Neural progenitor cell (in vitro differentiated cells): ENCODE measurements around the gene SPON1. TPM values are rescaled to one million over a fixed set of nuclear protein-coding genes. Genes with fewer than 3 reads are reported as not detected.

Source experiments
- DNase-seq: peaks from one replicate; pipeline ENCODE4 v3.0.0-alpha.2; 2016; ENCODE audit warnings: low spot score
- H2AFZ ChIP-seq: fragments of 200-600 bp; sonication (generic); replicated peaks from 2 replicates; pipeline ENCODE4 v1.6.1; 2016; ENCODE audit warnings: antibody characterized with exemption
- H3F3A ChIP-seq: fragments of 200-600 bp; sonication (generic); 2 replicates; pipeline ENCODE4 v1.6.1; 2016; ENCODE audit warnings: antibody characterized with exemption, low read depth
- H3K27ac ChIP-seq: fragments of 200-600 bp; sonication (generic); 2 replicates; pipeline ENCODE4 v1.5.1; 2016; ENCODE audit warnings: mild to moderate bottlenecking
- H3K27me3 ChIP-seq: fragments of 200-600 bp; sonication (generic); 2 replicates; pipeline ENCODE4 v1.6.1; 2016; ENCODE audit warnings: mild to moderate bottlenecking, moderate library complexity
- H3K36me3 ChIP-seq: fragments of 200-600 bp; sonication (generic); 2 replicates; pipeline ENCODE4 v1.5.1; 2016
- H3K4me1 ChIP-seq: fragments of 200-600 bp; sonication (generic); 2 replicates; pipeline ENCODE4 v1.6.1; 2016; ENCODE audit warnings: mixed run types
- H3K4me2 ChIP-seq: fragments of 200-600 bp; sonication (generic); 2 replicates; pipeline ENCODE4 v1.6.1; 2016
- H3K4me3 ChIP-seq: fragments of 200-600 bp; sonication (generic); 2 replicates; pipeline ENCODE4 v1.5.1; 2016
- H3K79me2 ChIP-seq: fragments of 200-600 bp; sonication (generic); 2 replicates; pipeline ENCODE4 v1.6.1; 2016; ENCODE audit warnings: low read depth
- H3K9ac ChIP-seq: fragments of 200-600 bp; sonication (generic); 2 replicates; pipeline ENCODE4 v1.6.1; 2016
- H3K9me3 ChIP-seq: fragments of 200-600 bp; sonication (generic); 2 replicates; pipeline ENCODE4 v1.5.1; 2016; ENCODE audit warnings: low read depth
- H4K20me1 ChIP-seq: fragments of 200-600 bp; sonication (generic); 2 replicates; pipeline ENCODE4 v1.6.1; 2016; ENCODE audit warnings: low read depth
- H3K27ac Mint-ChIP-seq: 3 replicates; pipeline ENCODE4 v1.8.0; 2021; ENCODE audit warnings: mixed read lengths
- H3K27me3 Mint-ChIP-seq: 2 replicates; pipeline ENCODE4 v1.8.0; 2022; ENCODE audit warnings: low read depth, mild to moderate bottlenecking, inconsistent platforms, moderate library complexity, mixed read lengths; ENCODE audit not compliant: insufficient read depth
- H3K36me3 Mint-ChIP-seq: 3 replicates; pipeline ENCODE4 v1.8.0; 2021; ENCODE audit warnings: mixed read lengths
- H3K4me1 Mint-ChIP-seq: 3 replicates; pipeline ENCODE4 v1.8.0; 2021; ENCODE audit warnings: mixed read lengths
- H3K4me3 Mint-ChIP-seq: 3 replicates; pipeline ENCODE4 v1.8.0; 2021; ENCODE audit warnings: mild to moderate bottlenecking, moderate library complexity, mixed read lengths
- H3K9me3 Mint-ChIP-seq: 3 replicates; pipeline ENCODE4 v1.8.0; 2020; ENCODE audit warnings: mixed read lengths
- EZH2 ChIP-seq: fragments of 200-600 bp; sonication (generic); IDR thresholded peaks from 2 replicates; pipeline ENCODE4 v1.6.1; 2017; ENCODE audit warnings: antibody characterized with exemption, mild to moderate bottlenecking, moderate library complexity
- EZH2phosphoT487 ChIP-seq: fragments of 200-600 bp; sonication (generic); IDR thresholded peaks from 2 replicates; pipeline ENCODE4 v1.6.1; 2017; ENCODE audit warnings: antibody characterized with exemption
- total RNA-seq: library from RNA; depleted of rRNA; stranded (reverse); fragments of >200 nt; gene quantifications from 2 replicates; pipeline ENCODE4 v1.2.3, GENCODE V29; 2015; ENCODE audit warnings: low replicate concordance
- TF ChIP-seq, protein P1 (sequence below): fragments of 200-600 bp; sonication (generic); IDR thresholded peaks from 2 replicates; pipeline ENCODE4 v1.5.1; 2017; ENCODE audit warnings: antibody characterized with exemption, mild to moderate bottlenecking

Gene SPON1
- total RNA-seq, 1 donor from 2014 or later = 35.4 TPM

DNA sequence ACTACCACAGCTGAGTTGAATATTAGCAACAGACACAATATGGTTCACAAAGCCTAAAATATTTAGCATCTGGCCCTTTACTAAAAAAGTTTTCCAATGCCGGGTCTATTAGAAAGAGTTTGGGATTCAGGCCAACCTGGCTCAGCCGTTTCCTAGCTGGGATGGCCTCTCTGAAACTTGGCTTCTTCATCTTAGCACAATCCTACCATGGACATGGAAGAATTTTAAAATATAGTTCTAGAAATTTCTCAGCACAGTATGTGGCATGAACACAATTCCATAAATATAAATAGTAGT, 292.7 kb downstream of the SPON1 start:
- Histone ChIP-seq H3K79me2 (no peaks in the 10 kb centered on the region), H3K4me2 (no peak overlapping the region), H3F3A (no peaks in the 10 kb centered on the region), H3K9me3 (no peaks in the 10 kb centered on the region), H2AFZ (no peak overlapping the region), H3K27ac (no peak overlapping the region), H3K27me3 (no peaks in the 10 kb centered on the region), H4K20me1 (no peaks in the 10 kb centered on the region), H3K9ac (no peak overlapping the region), H3K36me3 (no peaks in the 10 kb centered on the region), H3K4me1 (peaks cover 6% of the 10 kb centered on the region), H3K4me3 (no peak overlapping the region)
- H3K9me3 Mint-ChIP-seq = no peaks in the 10 kb centered on the region
- DNase-seq = no peak
- H3K4me1 Mint-ChIP-seq = peaks cover 8% of the 10 kb centered on the region
- H3K36me3 Mint-ChIP-seq = no peaks in the 10 kb centered on the region
- no peak overlapping the region for H3K4me3 Mint-ChIP-seq
- peaks cover 4% of the 10 kb centered on the region for H3K27me3 Mint-ChIP-seq
- no peak for TF ChIP-seq EZH2
- no peak overlapping the region for H3K27ac Mint-ChIP-seq

- Mint-ChIP-seq H3K36me3 (no peaks in the 10 kb centered on the region), H3K27me3 (peaks cover 7% of the 10 kb centered on the region)
Observed at GRCh38 chr11:14258221-14258935, 295.9 kb downstream of the SPON1 start.

DNA sequence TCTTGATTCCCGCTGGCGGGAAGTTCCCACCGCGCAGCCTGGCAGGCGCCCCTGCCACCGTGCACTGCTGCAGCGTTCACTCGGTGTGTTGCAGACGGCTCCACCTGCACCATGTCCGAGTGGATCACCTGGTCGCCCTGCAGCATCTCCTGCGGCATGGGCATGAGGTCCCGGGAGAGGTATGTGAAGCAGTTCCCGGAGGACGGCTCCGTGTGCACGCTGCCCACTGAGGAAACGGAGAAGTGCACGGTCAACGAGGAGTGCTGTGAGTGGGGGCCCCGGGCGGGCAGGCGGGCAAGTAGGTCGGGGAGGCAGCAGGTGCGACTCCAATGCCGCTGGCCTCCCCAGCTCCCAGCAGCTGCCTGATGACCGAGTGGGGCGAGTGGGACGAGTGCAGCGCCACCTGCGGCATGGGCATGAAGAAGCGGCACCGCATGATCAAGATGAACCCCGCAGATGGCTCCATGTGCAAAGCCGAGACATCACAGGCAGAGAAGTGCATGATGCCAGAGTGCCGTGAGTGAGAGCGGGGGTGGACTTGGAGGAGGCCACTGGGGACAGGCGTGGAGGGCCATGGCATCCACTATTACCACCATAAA, 296.8 kb downstream of the SPON1 start:
- Histone ChIP-seq H3K4me3 (no peak overlapping the region), H2AFZ (no peak overlapping the region), H3K9ac (no peak overlapping the region), H3K36me3 (no peaks in the 10 kb centered on the region), H4K20me1 (no peaks in the 10 kb centered on the region), H3K27me3 (no peaks in the 10 kb centered on the region), H3K4me1 (peaks cover 6% of the 10 kb centered on the region), H3K9me3 (no peaks in the 10 kb centered on the region), H3K4me2 (no peak overlapping the region), H3K79me2 (no peaks in the 10 kb centered on the region), H3F3A (no peaks in the 10 kb centered on the region), H3K27ac (no peak overlapping the region)
- Mint-ChIP-seq H3K27ac (no peak overlapping the region), H3K36me3 (peaks cover 1% of the 10 kb centered on the region), H3K27me3 (peaks cover 7% of the 10 kb centered on the region), H3K4me3 (no peak overlapping the region), H3K4me1 (peaks cover 11% of the 10 kb centered on the region), H3K9me3 (no peaks in the 10 kb centered on the region)
- DNase-seq = no peak
- TF ChIP-seq EZH2phosphoT487 (no peak), EZH2 (no peak)
- TF ChIP-seq, protein P1, sequence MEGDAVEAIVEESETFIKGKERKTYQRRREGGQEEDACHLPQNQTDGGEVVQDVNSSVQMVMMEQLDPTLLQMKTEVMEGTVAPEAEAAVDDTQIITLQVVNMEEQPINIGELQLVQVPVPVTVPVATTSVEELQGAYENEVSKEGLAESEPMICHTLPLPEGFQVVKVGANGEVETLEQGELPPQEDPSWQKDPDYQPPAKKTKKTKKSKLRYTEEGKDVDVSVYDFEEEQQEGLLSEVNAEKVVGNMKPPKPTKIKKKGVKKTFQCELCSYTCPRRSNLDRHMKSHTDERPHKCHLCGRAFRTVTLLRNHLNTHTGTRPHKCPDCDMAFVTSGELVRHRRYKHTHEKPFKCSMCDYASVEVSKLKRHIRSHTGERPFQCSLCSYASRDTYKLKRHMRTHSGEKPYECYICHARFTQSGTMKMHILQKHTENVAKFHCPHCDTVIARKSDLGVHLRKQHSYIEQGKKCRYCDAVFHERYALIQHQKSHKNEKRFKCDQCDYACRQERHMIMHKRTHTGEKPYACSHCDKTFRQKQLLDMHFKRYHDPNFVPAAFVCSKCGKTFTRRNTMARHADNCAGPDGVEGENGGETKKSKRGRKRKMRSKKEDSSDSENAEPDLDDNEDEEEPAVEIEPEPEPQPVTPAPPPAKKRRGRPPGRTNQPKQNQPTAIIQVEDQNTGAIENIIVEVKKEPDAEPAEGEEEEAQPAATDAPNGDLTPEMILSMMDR = no peak

More at GRCh38 chr11:14258221-14258935, 295.9 kb downstream of the SPON1 start:
- H3K4me1 Mint-ChIP-seq = peaks cover 11% of the 10 kb centered on the region
- Histone ChIP-seq H3K4me1 (peaks cover 6% of the 10 kb centered on the region), H3K36me3 (no peaks in the 10 kb centered on the region), H3F3A (no peaks in the 10 kb centered on the region), H3K9ac (no peak overlapping the region), H2AFZ (no peak overlapping the region), H4K20me1 (no peaks in the 10 kb centered on the region), H3K9me3 (no peaks in the 10 kb centered on the region), H3K27ac (no peak overlapping the region), H3K4me2 (no peak overlapping the region), H3K79me2 (no peaks in the 10 kb centered on the region), H3K27me3 (no peaks in the 10 kb centered on the region), H3K4me3 (no peak overlapping the region)
- H3K9me3 Mint-ChIP-seq = no peaks in the 10 kb centered on the region
- DNase-seq = peak; percentile 11
- TF ChIP-seq EZH2 (no peak), EZH2phosphoT487 (no peak)
- TF ChIP-seq, protein P1 = no peak
- H3K4me3 Mint-ChIP-seq = no peak overlapping the region
- H3K27ac Mint-ChIP-seq = peak overlapping the region; percentile 57

GRCh38 chr11:14259878-14260277, 297.4 kb downstream of the SPON1 start:
- Histone ChIP-seq H4K20me1 (no peaks in the 10 kb centered on the region), H3K27me3 (no peaks in the 10 kb centered on the region), H3K4me3 (no peak overlapping the region), H3K9ac (no peak overlapping the region), H3K27ac (no peak overlapping the region), H3K4me1 (peaks cover 6% of the 10 kb centered on the region), H3K36me3 (no peaks in the 10 kb centered on the region), H3F3A (no peaks in the 10 kb centered on the region), H3K9me3 (no peaks in the 10 kb centered on the region), H3K4me2 (no peak overlapping the region), H2AFZ (no peak overlapping the region), H3K79me2 (no peaks in the 10 kb centered on the region)
- H3K27ac Mint-ChIP-seq = no peak overlapping the region
- H3K4me3 Mint-ChIP-seq = no peak overlapping the region
- H3K9me3 Mint-ChIP-seq = no peaks in the 10 kb centered on the region
- peaks cover 4% of the 10 kb centered on the region for H3K36me3 Mint-ChIP-seq
- TF ChIP-seq EZH2phosphoT487 (no peak), EZH2 (no peak)
- TF ChIP-seq, protein P1 = no peak
- H3K27me3 Mint-ChIP-seq = peaks cover 7% of the 10 kb centered on the region
- peaks cover 11% of the 10 kb centered on the region for H3K4me1 Mint-ChIP-seq
- DNase-seq = no peak
